Astrocyte of the spinal cord (primary cell): Measurements from ENCODE around the gene FYB1.

Experiments used
- DNase-seq: peaks from one replicate; pipeline ENCODE4 v3.0.0; 2011; ENCODE audit warnings: low read depth, low spot score
- H3K4me3 ChIP-seq: 2 replicates; pipeline ENCODE4 v1.5.1; 2011; ENCODE audit warnings: low read depth, mild to moderate bottlenecking, low read length, moderate library complexity
- CTCF ChIP-seq: IDR thresholded peaks from 2 replicates; pipeline ENCODE4 v1.5.1; 2012; ENCODE audit warnings: low read depth, mild to moderate bottlenecking, low read length, inconsistent platforms
- in situ Hi-C: cut with HindIII; loops from 2 replicates; pipeline ENCODE4 v1.10.0; 2017; ENCODE audit warnings: low sequenced_read_pairs

Gene FYB1

DNA sequence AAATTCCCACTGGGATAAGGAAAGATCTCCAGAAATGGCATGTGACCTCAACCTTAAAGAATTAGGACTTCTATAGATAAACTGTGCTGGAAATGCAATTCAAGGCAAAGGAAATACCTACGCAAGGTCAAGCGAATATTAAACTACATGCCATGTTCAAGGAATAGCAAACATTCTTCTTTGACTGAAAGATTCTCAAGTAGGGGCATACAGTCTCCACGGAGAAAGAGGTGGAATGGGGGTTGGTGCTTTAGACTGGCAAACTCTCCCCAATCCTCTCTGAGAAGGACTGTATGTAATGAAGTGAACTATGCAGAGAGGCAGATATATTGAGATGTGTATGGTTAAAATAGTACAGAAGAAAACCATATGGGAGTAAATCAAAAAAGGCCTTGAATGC lies 151.3 kb downstream of the FYB1 start:
- DNase-seq, result no peak
- TF ChIP-seq CTCF, result no peak
- in situ Hi-C loops, result no loop called here
- no peak overlapping the region for H3K4me3 ChIP-seq

GRCh38 chr5:39064450-39064849 lies 154.9 kb downstream of the FYB1 start:
- in situ Hi-C loops, result no loop called here
- H3K4me3 ChIP-seq, result no peak overlapping the region
- TF ChIP-seq CTCF, result no peak
- no peak for DNase-seq

DNA sequence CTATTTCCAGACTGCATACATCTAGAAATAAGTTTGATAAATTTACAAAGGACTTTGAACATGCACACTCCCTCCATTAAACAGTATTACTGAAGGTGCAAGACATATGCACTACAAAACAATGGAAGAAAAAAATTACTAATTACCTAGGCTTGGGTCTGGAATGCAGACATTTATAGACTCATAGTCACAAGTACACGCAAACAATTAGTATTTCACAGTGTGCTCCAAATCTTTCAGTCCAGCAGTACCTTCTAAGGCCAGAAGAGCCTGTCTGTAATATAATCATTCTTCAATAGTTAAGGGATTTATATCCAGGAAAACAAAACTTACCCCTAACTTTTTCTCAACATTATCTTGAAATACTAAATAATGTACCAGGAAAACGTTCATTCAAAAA lies 156.3 kb downstream of the FYB1 start:
- no peak for TF ChIP-seq CTCF
- DNase-seq, result no peak
- no peak overlapping the region for H3K4me3 ChIP-seq
- in situ Hi-C loops, result no loop called here

DNA sequence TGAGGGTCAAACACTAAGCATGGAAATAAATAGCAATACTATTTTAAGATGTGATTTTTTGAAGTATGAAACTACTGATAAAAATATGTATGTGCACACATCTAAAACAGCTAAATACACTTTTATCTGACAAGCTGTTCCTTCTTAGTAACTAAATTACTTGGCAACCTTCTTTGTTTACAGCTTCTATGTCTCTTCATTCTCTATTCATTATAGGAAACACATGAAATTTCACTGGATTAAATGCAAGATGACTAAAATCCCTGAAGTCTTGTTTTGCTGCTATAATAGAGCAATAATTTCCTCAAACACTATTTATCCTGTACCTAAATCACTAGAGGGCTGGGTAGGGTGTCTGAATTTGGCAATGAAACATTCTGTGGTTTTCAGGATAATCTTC lies 156.8 kb downstream of the FYB1 start:
- no peak for TF ChIP-seq CTCF
- DNase-seq, result no peak
- no peak overlapping the region for H3K4me3 ChIP-seq
- in situ Hi-C loops, result no loop called here

DNA sequence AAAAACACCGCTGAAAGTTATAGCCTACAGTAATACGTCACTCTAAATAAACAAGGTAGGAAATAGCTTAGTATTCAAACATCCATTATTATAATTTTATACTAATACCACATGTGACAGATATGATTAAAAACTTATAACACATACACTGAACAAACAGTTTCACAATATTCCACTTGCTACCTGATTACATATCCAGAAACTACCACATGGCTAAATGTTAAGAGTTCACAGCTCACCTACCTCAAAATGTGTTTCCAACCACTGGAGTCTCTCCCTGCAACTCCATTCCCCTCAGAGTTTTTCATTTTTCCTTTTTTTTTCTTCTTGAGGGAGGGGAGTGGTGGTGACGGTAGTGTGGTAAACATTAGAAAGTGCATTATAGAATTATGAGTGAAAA lies 157.3 kb downstream of the FYB1 start:
- no peak overlapping the region for H3K4me3 ChIP-seq
- no peak for TF ChIP-seq CTCF
- in situ Hi-C loops, result no loop called here
- DNase-seq, result no peak

GRCh38 chr5:39059064-39059463 lies 160.3 kb downstream of the FYB1 start:
- TF ChIP-seq CTCF, result no peak
- in situ Hi-C loops, result no loop called here
- DNase-seq, result no peak
- no peak overlapping the region for H3K4me3 ChIP-seq
